HG03159 (cell line): Measurements from ENCODE around the gene GNLY.

Experiments used
- ATAC-seq: cut with Tn5 transposase; IDR thresholded peaks from one replicate; pipeline ENCODE4 v1.9.1; 2021; ENCODE audit warnings: mild to moderate bottlenecking, moderate library complexity; ENCODE audit not compliant: unreplicated experiment

Gene GNLY

DNA sequence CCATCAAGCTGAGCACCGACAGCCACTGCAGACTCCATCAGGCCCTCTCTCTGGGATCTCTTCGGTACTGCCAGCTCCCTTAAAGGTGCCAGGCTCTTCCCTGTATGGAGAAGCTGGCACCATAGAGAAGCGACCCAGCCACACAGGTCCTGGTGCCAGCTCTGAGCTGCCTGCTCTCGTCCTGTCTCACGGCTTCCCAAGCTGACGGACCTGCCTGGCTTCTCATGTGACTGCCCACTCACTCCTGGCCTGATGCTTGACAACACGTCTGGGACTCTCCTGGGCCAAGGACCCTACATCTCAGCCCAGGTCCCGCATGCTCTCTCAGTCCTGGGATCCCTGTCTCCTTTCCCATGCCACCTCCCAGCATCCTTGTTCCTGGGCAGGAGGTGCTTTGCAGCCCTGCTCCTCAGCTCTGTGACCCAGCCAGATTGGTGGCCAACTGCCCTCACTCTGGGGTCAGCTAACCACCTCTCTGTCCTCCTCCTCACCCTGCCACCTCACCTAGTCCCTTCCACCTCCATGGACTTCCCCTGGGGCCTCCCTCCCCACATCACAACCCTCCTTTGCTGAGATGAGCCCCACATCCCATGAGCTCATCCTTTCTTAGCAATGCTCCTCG lies 47.2 kb downstream of the GNLY start:
- no peak for ATAC-seq

DNA sequence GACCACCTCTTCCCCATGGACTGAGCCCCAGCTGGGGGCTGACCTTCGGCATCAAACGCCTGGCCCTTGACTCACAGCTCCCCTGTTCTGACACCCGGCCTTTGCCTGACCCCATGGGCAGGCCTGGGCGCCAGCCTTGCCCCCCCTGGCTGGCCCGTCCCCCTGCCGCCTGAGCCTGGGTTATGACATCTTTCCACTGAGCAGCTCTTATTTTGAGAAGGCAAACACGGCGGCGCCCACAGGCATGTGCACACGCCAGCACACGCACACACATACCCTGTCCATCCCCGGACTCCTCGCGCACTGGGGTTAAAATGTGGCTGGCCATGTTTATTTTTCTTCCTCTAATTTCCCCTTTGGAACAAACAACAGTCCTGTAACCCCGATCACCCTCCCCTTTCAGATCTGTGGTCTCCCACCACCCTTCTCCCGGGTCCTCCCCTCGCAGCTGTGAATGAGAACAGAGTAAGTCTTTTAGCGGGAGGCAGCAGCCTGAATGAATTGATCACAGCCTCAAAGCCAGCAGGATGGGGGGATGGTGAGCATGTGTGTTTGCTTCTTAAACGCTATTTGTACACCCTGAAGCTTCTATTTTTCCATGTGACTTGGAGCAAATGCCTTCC lies 47.8 kb downstream of the GNLY start:
- no peak for ATAC-seq

DNA sequence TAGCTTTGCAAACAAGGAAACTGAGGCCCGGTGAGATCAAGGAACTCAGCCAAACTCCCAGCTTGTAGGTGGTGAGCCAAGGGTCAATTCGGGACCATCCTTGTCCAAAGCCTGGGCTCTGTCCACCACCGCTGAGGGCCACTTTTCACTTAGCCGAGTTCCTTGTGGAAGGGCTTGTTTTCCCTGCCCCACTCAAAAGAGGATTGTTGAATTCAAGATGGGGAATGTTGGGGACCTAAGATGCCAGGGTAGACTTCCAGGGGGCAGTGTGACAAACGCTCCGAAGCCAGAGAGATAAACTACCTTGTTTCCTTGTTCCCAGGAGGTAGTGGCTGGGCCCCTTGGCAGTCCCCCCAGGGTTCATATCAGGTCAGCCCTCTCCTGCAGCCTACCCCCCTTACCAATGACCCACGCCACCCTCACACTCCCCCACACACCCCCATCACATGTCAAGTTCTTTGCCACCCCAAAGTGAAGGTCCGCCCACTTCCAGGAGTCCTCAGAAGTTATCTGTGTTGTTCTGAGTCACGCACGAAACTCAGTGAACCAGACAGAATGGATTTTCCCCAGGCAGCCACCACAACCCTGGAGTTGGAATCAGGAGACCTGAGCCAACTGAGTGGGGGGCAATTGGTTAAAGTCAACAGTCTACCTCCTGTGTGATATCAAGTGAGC lies 49.3 kb downstream of the GNLY start:
- no peak for ATAC-seq

DNA sequence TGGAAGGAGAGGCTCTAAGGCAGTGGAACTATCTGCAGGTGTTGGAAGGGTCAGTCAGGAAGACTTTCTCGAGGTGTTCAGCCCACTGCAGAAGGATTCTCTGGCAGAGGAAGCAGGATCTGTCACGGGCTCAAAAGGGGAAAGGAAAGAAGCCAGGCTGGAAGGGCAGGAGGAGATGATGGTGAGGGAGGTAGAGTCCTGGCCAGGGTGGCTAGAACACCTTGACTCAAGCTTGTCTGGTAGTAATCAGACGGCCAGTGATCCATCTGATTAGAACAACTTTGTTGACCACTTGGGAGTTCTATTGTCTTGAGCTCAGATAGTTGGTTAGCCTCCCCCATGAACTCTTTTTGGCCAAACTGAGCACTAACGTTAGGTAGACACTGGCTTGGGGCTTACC lies 49.9 kb downstream of the GNLY start:
- no peak for ATAC-seq

DNA sequence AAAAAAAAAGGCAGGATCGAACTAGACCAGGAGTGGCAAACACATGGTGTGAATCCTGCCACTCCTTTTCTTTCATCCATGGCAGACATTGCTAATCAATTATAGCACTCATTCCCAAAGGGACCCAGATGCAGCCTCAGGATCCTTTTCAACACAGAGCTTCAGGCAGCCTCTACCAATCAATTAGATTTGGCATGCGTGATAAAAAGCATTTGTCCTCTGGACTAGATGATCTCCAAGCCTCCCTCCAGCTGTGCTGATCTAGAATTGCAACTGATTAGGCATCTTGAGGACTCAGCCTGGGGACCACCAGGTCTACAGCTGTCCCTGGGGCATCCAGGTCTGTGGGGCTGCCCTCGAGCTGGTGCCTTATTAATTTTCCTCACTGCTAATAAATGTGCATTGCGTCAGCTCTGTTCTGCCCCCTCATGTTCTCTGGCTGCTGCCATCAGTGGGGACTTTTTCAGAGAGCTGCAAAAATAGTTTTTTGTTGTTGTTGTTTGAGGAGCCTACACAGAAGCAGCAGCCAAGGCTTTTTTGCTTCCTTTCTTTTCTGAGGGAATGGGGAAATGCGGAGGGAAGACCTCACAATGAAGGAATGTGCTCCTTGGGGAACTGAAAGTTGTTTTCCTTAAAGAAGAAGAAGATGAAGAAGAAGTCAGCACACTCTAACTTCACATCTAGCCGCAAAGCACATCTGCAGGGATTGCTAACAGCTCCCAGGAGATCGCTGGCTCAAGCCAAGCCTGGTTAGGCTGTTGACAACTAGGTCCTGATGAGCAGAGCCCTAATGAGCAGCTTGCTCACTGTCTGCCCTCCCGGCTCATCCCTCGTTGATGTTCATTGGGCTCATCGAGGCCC lies 50.8 kb downstream of the GNLY start:
- ATAC-seq: no peak

DNA sequence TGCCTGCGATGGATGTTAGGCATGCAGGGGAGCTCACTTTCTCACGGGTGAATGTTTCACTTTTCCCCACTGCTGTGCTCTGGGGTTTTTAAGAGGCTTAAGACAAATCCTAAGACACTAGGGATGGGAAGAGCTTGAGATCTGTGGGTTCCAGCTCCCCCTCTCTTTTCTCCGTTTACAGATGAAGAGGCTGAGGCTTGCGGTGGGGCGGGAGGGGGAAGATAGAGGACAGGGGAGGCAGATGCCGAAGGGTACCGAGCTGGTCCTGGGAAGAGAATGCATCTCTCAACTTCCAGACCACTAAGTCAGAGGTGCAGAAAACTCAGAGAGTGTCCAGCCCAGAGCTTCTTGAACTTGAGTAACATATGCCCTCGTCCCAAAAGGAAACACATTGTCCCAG lies 51.5 kb downstream of the GNLY start:
- ATAC-seq: no peak

DNA sequence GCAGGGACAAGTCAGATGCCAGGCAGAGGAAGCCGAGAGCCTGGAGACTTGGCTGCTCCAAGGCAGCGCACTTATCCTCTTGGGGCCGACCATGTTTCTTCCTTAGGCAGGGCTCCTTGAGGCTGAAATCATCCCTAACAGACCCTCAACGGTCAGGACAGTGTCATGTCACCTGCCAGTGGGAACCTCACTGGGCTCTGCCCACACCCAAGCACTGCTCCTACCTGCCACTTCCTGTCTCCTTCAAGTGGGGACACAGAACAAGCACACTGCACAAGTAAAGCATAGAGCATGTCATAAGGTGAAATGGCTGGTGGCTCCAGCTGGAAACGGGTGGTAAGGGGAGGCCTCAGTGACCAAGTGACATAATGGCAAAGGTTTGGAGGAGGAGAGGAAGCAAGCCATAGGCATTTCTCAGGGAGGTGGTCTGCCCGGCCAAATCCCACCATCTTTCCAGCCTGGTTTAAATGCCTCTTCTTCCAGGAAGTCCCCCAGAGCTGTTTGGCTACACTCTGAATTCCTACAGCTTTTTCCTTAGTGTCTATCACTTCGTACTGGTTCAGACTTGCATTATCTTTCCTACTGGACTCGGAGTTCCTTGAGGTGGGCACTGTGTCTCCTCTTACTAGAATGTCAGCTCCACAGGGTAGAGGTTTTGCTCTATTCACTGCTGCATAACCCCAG lies 52.3 kb downstream of the GNLY start:
- no peak for ATAC-seq

DNA sequence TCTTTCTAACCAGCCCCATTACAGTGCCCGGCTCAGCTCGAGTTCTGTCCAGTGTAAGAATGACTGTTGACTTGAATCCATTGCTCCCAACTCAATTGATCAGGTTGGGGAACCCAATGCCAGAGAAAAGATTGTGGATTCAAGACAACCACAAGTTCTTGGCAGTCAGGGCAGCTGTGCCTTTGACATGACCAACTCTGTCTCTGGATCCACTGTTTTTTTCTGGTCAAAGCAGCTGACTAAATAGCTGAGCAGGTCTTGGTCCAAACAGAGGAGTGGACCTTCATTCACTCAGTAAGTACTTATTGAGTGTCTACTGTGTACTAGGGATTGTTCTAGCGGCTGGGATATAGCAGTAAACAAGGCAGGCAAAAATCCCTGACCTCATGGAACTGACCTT lies 53.3 kb downstream of the GNLY start:
- ATAC-seq: no peak

DNA sequence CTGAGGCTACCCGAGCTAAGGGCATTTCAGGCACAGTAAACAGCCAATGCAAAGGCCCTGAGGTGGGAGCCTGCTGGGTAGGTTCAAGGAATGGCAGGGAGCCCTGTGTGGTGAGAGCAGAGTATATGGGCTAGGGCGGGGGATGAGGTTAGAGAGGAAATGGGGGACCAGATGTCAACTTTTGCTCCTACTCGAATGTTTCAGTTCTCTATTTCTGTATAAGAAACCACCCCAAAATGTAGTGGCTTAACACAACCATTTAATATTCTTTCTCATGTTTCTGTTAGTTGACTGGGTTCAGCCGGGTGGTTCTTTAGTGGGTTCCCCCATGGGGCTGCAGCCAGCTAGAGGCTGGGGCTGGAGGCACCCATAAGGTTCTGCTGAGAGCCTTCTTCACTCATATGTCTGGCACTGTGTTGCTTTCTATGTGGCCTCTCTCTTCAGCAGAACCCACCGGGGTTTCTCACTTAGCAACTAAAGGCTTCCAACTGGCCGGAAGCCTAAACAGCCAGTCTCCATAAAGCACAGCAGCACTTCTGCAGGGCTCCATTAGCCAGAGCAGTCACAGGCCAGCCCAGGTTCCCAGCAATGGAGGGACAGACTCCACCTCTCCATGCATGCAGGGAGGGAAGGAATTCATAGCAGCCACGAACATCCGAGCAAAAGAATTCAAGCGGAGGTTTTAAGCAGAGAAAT lies 54.0 kb downstream of the GNLY start:
- ATAC-seq: peak; percentile 64
